GM12878 (cell line): ENCODE data around the gene BAG5. TPM values are rescaled to one million over a fixed set of nuclear protein-coding genes. Genes with fewer than 3 reads are reported as not detected.

Experiments used
- ATAC-seq: fragments of 200-7000 bp; cut with Tn5 transposase; 3 replicates; pipeline ENCODE4 v1.9.1; 2020; ENCODE audit warnings: mild to moderate bottlenecking, moderate library complexity
- BruUV-seq: library from RNA; stranded (reverse); fragments of 400-500 nt; replicated peaks from 2 replicates; lab custom pipeline; 2021; lab: Mats Ljungman, UMichigan
- CTCF ChIA-PET: fragments of 300-600 bp; sonication (Branson Sonifier 250); formaldehyde crosslinking; extraction: SDS; loops from one replicate; lab custom pipeline; 2021; ENCODE audit warnings: inconsistent platforms; lab: Yijun Ruan, JAX
- POLR2A ChIA-PET: fragments of 350-600 bp; formaldehyde crosslinking; extraction: SDS; loops from one replicate; lab custom pipeline; 2021; ENCODE audit warnings: inconsistent platforms; lab: Charles Lee
- RAD21 ChIA-PET: fragments of 300-600 bp; sonication (Branson Sonifier 250); formaldehyde crosslinking; loops from one replicate; lab custom pipeline; 2023; ENCODE audit warnings: antibody characterized with exemption; ENCODE audit not compliant: unreplicated experiment; lab: Charles Lee
- SMC1A ChIA-PET: fragments of 300-600 bp; sonication (Branson Sonifier 250); formaldehyde crosslinking; loops from one replicate; lab custom pipeline; 2023; ENCODE audit not compliant: unreplicated experiment, uncharacterized antibody; lab: Charles Lee
- DNase-seq: peaks from one replicate; pipeline ENCODE4 v3.0.0-alpha.2; 2011; ENCODE audit warnings: low read depth, low spot score
- FAIRE-seq: peaks from 3 replicates; lab custom pipeline; 2011; peaks lifted over from hg19 to GRCh38; lab: Jason Lieb, UNC
- H2AFZ ChIP-seq: 2 replicates; pipeline ENCODE4 v1.6.0; 2011; ENCODE audit warnings: low read depth, low read length, control low read depth; ENCODE audit not compliant: control insufficient read depth
- H3K27ac ChIP-seq: 2 replicates; pipeline ENCODE4 v1.5.1; 2011; ENCODE audit warnings: control low read depth; ENCODE audit not compliant: control insufficient read depth, insufficient read depth
- H3K27me3 ChIP-seq, 2 experiments: replicated peaks in 1 of 2; 2 replicates each; pipeline versions ENCODE4 v1.6.0 to v1.6.1; 2011; ENCODE audit warnings: low read length in 1 of 2; ENCODE audit not compliant: control insufficient read depth in 2 of 2, insufficient read depth in 2 of 2
- H3K36me3 ChIP-seq, 2 experiments: 2 replicates each; pipeline ENCODE4 v1.5.1; 2011; ENCODE audit warnings: low read length in 1 of 2; ENCODE audit not compliant: control insufficient read depth in 2 of 2, insufficient read depth in 2 of 2
- H3K4me1 ChIP-seq: 2 replicates; pipeline ENCODE4 v1.6.1; 2011; ENCODE audit warnings: mild to moderate bottlenecking, low read length, moderate library complexity, mixed read lengths; ENCODE audit not compliant: control insufficient read depth, insufficient read depth
- H3K4me2 ChIP-seq: 2 replicates; pipeline ENCODE4 v1.6.0; 2011; ENCODE audit warnings: control low read depth; ENCODE audit not compliant: control insufficient read depth, insufficient read depth
- H3K4me3 ChIP-seq: fragments of 200-600 bp; sonication (generic); 2 replicates; pipeline ENCODE4 v1.5.1; 2016
- H3K79me2 ChIP-seq: 2 replicates; pipeline ENCODE4 v1.6.0; 2011; ENCODE audit warnings: low read length; ENCODE audit not compliant: control insufficient read depth, insufficient read depth
- H3K9ac ChIP-seq: 2 replicates; pipeline ENCODE4 v1.8.0; 2011; ENCODE audit warnings: low read length, control low read depth, mixed read lengths; ENCODE audit not compliant: control insufficient read depth, insufficient read depth
- H3K9me3 ChIP-seq: replicated peaks from 3 replicates; pipeline ENCODE4 v1.5.1; 2011; ENCODE audit warnings: mild to moderate bottlenecking, low read length; ENCODE audit not compliant: control insufficient read depth, insufficient read depth
- H4K20me1 ChIP-seq: 2 replicates; pipeline ENCODE4 v1.6.0; 2011; ENCODE audit not compliant: control insufficient read depth, insufficient read depth
- ASH2L ChIP-seq: fragments of 300-600, 200-600 bp; sonication (generic); IDR thresholded peaks from 2 replicates; pipeline ENCODE4 v1.6.1; 2017; ENCODE audit warnings: low read depth, mild to moderate bottlenecking, borderline replicate concordance
- BACH1 ChIP-seq: fragments of 450-650 bp; IDR thresholded peaks from 2 replicates; pipeline ENCODE4 v1.6.1; 2017; ENCODE audit warnings: mild to moderate bottlenecking, borderline replicate concordance
- BCLAF1 ChIP-seq: fragments of 450-650 bp; IDR thresholded peaks from 2 replicates; pipeline ENCODE4 v1.6.1; 2017; ENCODE audit warnings: antibody characterized with exemption, mild to moderate bottlenecking, moderate library complexity
- CREB1 ChIP-seq: IDR thresholded peaks from 2 replicates; pipeline ENCODE4 v1.6.1; 2012; ENCODE audit warnings: low read depth, mild to moderate bottlenecking, inconsistent platforms
- CREM ChIP-seq: IDR thresholded peaks from 2 replicates; pipeline ENCODE4 v1.6.1; 2014; ENCODE audit warnings: antibody characterized with exemption, low read depth
- ELK1 ChIP-seq: IDR thresholded peaks from 2 replicates; pipeline ENCODE4 v1.6.1; 2012; ENCODE audit warnings: low read depth, low read length, improper control_type of control experiment
- EZH2 ChIP-seq: IDR thresholded peaks from 2 replicates; pipeline ENCODE4 v1.6.1; 2012; ENCODE audit warnings: low read depth, mild to moderate bottlenecking, control low read depth, inconsistent platforms, low read length, borderline replicate concordance; ENCODE audit not compliant: control insufficient read depth
- HDAC6 ChIP-seq: fragments of 200-600 bp; sonication (generic); IDR thresholded peaks from one replicate; pipeline ENCODE4 v1.8.0; 2017; ENCODE audit warnings: antibody characterized with exemption; ENCODE audit not compliant: unreplicated experiment
- MEF2A ChIP-seq: IDR thresholded peaks from 2 replicates; pipeline ENCODE4 v1.6.1; 2011; ENCODE audit warnings: low read depth, mild to moderate bottlenecking, low read length, moderate library complexity; ENCODE audit not compliant: insufficient read depth
- MXI1 ChIP-seq: fragments of 150-350 bp; IDR thresholded peaks from 2 replicates; pipeline ENCODE4 v1.6.1; 2011; ENCODE audit warnings: low read depth, mild to moderate bottlenecking, inconsistent platforms, low read length, improper control_type of control experiment
- PAX8 ChIP-seq: fragments of 450-650 bp; IDR thresholded peaks from 2 replicates; pipeline ENCODE4 v1.6.1; 2017; ENCODE audit warnings: mild to moderate bottlenecking, moderate library complexity
- RFX5 ChIP-seq: IDR thresholded peaks from 2 replicates; pipeline ENCODE4 v1.6.1; 2011; ENCODE audit warnings: low read depth, low read length, improper control_type of control experiment
- RUNX3 ChIP-seq: IDR thresholded peaks from 2 replicates; pipeline ENCODE4 v1.6.1; 2012; ENCODE audit warnings: low read length, inconsistent platforms
- YBX1 ChIP-seq: fragments of 450-650 bp; IDR thresholded peaks from 2 replicates; pipeline ENCODE4 v1.6.1; 2016; ENCODE audit warnings: antibody characterized with exemption
- ZBED1 ChIP-seq: IDR thresholded peaks from 2 replicates; pipeline ENCODE4 v1.6.1; 2016; ENCODE audit warnings: borderline replicate concordance
- ZZZ3 ChIP-seq: IDR thresholded peaks from 2 replicates; pipeline ENCODE4 v1.6.1; 2011; ENCODE audit warnings: low read depth; ENCODE audit not compliant: control insufficient read depth, insufficient read length
- WGBS: methylation state at CpG from one replicate; pipeline ENCODE4 v1.1.6; 2016; ENCODE audit warnings: low lambda C conversion rate; ENCODE audit not compliant: insufficient replicate concordance, insufficient coverage; ENCODE audit errors: missing lambda C conversion rate; 5-methylcytosine and 5-hydroxymethylcytosine counted together
- in situ Hi-C: fragments of 300-500 bp; cut with MboI; formaldehyde crosslinking; loops from 9 replicates; pipeline ENCODE4 v1.14.3; 2018; ENCODE audit warnings: mixed read lengths
- intact Hi-C: fragments of 100-400 bp; cut with micrococcal nuclease; formaldehyde crosslinking; loops from one replicate; pipeline ENCODE4 v1.14.2; 2022; ENCODE audit not compliant: unreplicated experiment
- polyA plus RNA-seq, 11 experiments: library from polyadenylated mRNA; depleted of rRNA in 4 of 11; unstranded in 6 of 11; stranded (reverse) in 5 of 11; fragments of >200 nt; fragmentation: Nextera tagmentation in 4 of 11; fragmentation: Illumina TruSeq in 1 of 11; extraction: Ambion mirVana in 4 of 11; extraction: Trizol in 1 of 11; gene quantifications; 1 replicate in 1 of 11; 2 replicates in 10 of 11; pipeline versions ENCODE4 v1.2.1 to v1.2.3, GENCODE V29; 2011 to 2016; ENCODE audit warnings: inconsistent platforms in 2 of 11, missing spikeins in 2 of 11, low read depth in 1 of 11
- total RNA-seq, 4 experiments: library from RNA; depleted of rRNA in 3 of 4; stranded (reverse); fragments of >200 nt in 3 of 4; fragmentation: Illumina TruSeq in 1 of 4; extraction: Trizol in 1 of 4; gene quantifications; 2 replicates each; pipeline versions ENCODE4 v1.2.1 to v1.2.3, GENCODE V29; 2013 to 2021

Gene BAG5
- total and polyA plus RNA-seq, 10 of the 15 experiments (the other 5 are each of a cell fraction or from before 2014, with no cell fraction given): 9.9 to 30.5 (median 20.1) TPM

- DNase-seq: no peak
- Histone ChIP-seq H3K4me2 (no peak overlapping the region; the same call in 1 of the 2 replicates), H3K9me3 (no peaks in the 10 kb centered on the region), H3K27me3 (no peaks in the 10 kb centered on the region), H3K9ac (no peak overlapping the region), H3K4me1 (peaks cover 6% of the 10 kb centered on the region), H3K27ac (no peak overlapping the region), H3K36me3 (peaks cover 0 to 14% of the 10 kb centered on the region in 2 experiments; a peak in 3 of 4 replicates), H4K20me1 (0 out of 2 replicates have a peak, but pooled peaks cover 6% of the 10 kb centered on the region), H3K4me3 (no peak overlapping the region), H3K79me2 (peaks cover 50% of the 10 kb centered on the region), H2AFZ (no peak overlapping the region)
- FAIRE-seq: no peak
- ChIA-PET POLR2A (interaction anchor here (0.6 kb wide), 2 partner anchors 305 to 1196 kb away, joined by 3 to 4 read pairs; partner anchors contain the start of genes CINP and TECPR2), RAD21 (interaction anchor here (0.6 kb wide), 1 partner anchor 367 kb away, joined by 3 read pairs; no protein-coding TSS in a partner anchor), CTCF (interaction anchor here (0.7 to 2.2 kb wide), 5 partner anchors 11 to 200 kb away, joined by 3 to 13 read pairs (median 4); no protein-coding TSS in a partner anchor), SMC1A (interaction anchor here (1.2 to 1.3 kb wide), 2 partner anchors 16 to 39 kb away, joined by 3 read pairs; no protein-coding TSS in a partner anchor)
- 90% methylated on average over 16 of the region's 16 CpGs for WGBS
- TF ChIP-seq PAX8 (no peak), MXI1 (no peak), ASH2L (no peak), BCLAF1 (no peak), YBX1 (no peak), ZZZ3 (no peak), CREM (no peak), CREB1 (no peak), RFX5 (no peak), BACH1 (no peak), ZBED1 (no peak), EZH2 (no peak), RUNX3 (no peak), HDAC6 (no peak), ELK1 (no peak), MEF2A (no peak)
- no peak for ATAC-seq
- intact Hi-C loops (no loop called here), in situ Hi-C loops (loop anchor here (5.0 kb wide), 1 partner anchor 41 kb away; no protein-coding TSS in a partner anchor)
- no TSS peak for BruUV-seq
These were observed 4.2 kb downstream of the BAG5 start for GRCh38 chr14:103558071-103558882.
